BLaER1 treated with 17β-estradiol and CSF1 and Interleukin-3, amounts not matched to agents 10 nM and 100 nM (cell line): ENCODE results near the gene SLC8A1.
A peak's percentile ranks its signal among the peaks of the same experiment; 100 is the strongest.

Experiments
- H3K27ac ChIP-seq, 11 experiments: shearing (Covaris generic); formaldehyde crosslinking; 2 replicates each; pipeline ENCODE4 v1.8.1; 2022
- H3K27me3 ChIP-seq, 11 experiments: shearing (Covaris generic); formaldehyde crosslinking; 2 replicates each; pipeline ENCODE4 v1.8.1; 2022
- H3K36me3 ChIP-seq, 11 experiments: shearing (Covaris generic); formaldehyde crosslinking; 2 replicates each; pipeline ENCODE4 v1.8.1; 2022
- H3K4me1 ChIP-seq, 10 experiments: shearing (Covaris generic); formaldehyde crosslinking; 2 replicates each; pipeline ENCODE4 v1.8.1; 2022
- H3K4me2 ChIP-seq, 11 experiments: shearing (Covaris generic); formaldehyde crosslinking; 2 replicates each; pipeline ENCODE4 v1.8.1; 2022
- H3K4me3 ChIP-seq, 10 experiments: shearing (Covaris generic); formaldehyde crosslinking; 2 replicates each; pipeline ENCODE4 v1.8.1; 2022
- H3K9ac ChIP-seq, 11 experiments: shearing (Covaris generic); formaldehyde crosslinking; 2 replicates each; pipeline ENCODE4 v1.8.1; 2022
- H3K9me3 ChIP-seq, 11 experiments: shearing (Covaris generic); formaldehyde crosslinking; replicated peaks in 1 of 11; 2 replicates each; pipeline ENCODE4 v1.8.1; 2022
- H4K20me1 ChIP-seq, 11 experiments: shearing (Covaris generic); formaldehyde crosslinking; 2 replicates each; pipeline ENCODE4 v1.8.1; 2022
- Cebpa-rat ChIP-seq, 11 experiments: shearing (Covaris generic); IDR thresholded peaks; 2 replicates each; pipeline ENCODE4 v1.8.1; 2022

Gene SLC8A1

GRCh38 chr2:40189881-40190280 is 262.0 kb downstream of the SLC8A1 start:
- Histone ChIP-seq H3K4me1 (no peaks in the 10 kb centered on the region), H3K27ac (no peak overlapping the region), H3K9me3 (peaks cover 0 to 6% (median 4%) of the 10 kb centered on the region in 11 experiments; a peak in 6 of 22 replicates), H3K36me3 (peaks cover 0 to 5% (median 0%) of the 10 kb centered on the region in 11 experiments; a peak in 1 of 22 replicates), H3K9ac (no peak overlapping the region), H3K4me3 (no peak overlapping the region), H3K4me2 (no peak overlapping the region), H3K27me3 (no peaks in the 10 kb centered on the region), H4K20me1 (no peaks in the 10 kb centered on the region)
- TF ChIP-seq Cebpa-rat (IDR thresholded peaks at IDR 0.05): no peak

- H3K9ac ChIP-seq: no peak overlapping the region
These were observed 264.8 kb downstream of the SLC8A1 start for GRCh38 chr2:40187054-40187453.

DNA sequence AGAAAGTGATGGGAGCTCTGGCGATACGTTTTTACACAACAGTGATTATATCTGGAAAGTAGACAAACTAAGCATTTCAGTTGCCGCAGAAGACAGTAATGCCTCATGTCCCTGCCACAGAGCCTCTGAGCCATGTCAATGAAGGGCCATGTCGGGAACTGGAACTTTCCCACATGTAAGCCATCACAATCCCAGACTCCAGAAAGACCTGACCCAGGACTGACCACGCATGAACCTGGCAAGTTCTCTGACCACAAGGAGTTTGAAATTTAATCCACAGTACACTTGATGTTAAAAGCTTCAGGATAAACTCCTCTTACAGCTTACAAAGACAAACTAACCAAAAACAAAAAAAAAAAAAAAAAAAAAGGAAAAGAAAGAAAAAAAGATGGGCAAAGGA is 267.3 kb downstream of the SLC8A1 start:
- no peak overlapping the region for H3K9ac ChIP-seq
- H3K4me3 ChIP-seq: no peak overlapping the region
- TF ChIP-seq Cebpa-rat (IDR thresholded peaks at IDR 0.05): no peak
- H3K9me3 ChIP-seq: peaks cover 0 to 8% (median 5%) of the 10 kb centered on the region in 11 experiments; a peak in 6 of 22 replicates
- no peaks in the 10 kb centered on the region for H3K27me3 ChIP-seq
- no peaks in the 10 kb centered on the region for H4K20me1 ChIP-seq
- H3K36me3 ChIP-seq: 0 out of 22 replicates have a peak, but pooled peaks cover 0 to 1% (median 0%) of the 10 kb centered on the region in 11 experiments
- peaks cover 0 to 2% (median under 1%) of the 10 kb centered on the region in 10 experiments; a peak in 5 of 20 replicates for H3K4me1 ChIP-seq
- no peak overlapping the region for H3K4me2 ChIP-seq
- H3K27ac ChIP-seq: no peak overlapping the region

More at GRCh38 chr2:40187054-40187453, 264.8 kb downstream of the SLC8A1 start:
- Histone ChIP-seq H3K4me1 (no peaks in the 10 kb centered on the region), H3K27me3 (no peaks in the 10 kb centered on the region), H3K9me3 (peaks cover 0 to 8% (median 5%) of the 10 kb centered on the region in 11 experiments; a peak in 6 of 22 replicates), H3K27ac (no peak overlapping the region), H3K4me3 (no peak overlapping the region), H3K36me3 (peaks cover 0 to 5% (median 0%) of the 10 kb centered on the region in 11 experiments; a peak in 1 of 22 replicates), H3K4me2 (no peak overlapping the region), H4K20me1 (no peaks in the 10 kb centered on the region)
- no peak for TF ChIP-seq Cebpa-rat (IDR thresholded peaks at IDR 0.05)

- H3K36me3 ChIP-seq: peaks cover 0 to 10% (median 5%) of the 10 kb centered on the region in 11 experiments; a peak in 9 of 22 replicates
- no peak overlapping the region for H3K4me2 ChIP-seq
- no peak for TF ChIP-seq Cebpa-rat (IDR thresholded peaks at IDR 0.05)
These were observed 270.0 kb downstream of the SLC8A1 start for GRCh38 chr2:40181855-40182254.

DNA sequence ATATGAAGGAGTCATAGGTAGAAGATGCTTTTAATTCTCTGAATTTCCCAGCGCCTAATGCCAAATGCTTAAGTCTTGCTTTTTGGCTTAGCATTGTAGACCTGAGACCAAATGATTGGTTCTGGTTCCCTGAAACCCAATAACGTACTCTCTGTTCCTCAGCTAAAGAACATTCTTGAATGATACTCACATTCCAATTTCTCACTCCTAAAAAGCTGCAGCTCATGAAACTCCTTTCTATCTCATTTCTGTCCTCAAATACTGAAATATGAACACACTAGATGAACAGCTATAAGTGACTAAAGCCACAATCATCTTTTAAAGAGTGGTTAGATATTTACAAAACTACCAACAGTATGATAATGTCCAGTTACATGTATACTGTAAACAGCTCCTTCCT is 272.1 kb downstream of the SLC8A1 start:
- Histone ChIP-seq H3K4me1 (peaks cover 0 to 19% (median 17%) of the 10 kb centered on the region in 10 experiments; a peak in 16 of 20 replicates), H3K4me2 (peak overlapping the region in 2 of 11 experiments; percentile 49 to 66; a peak in 2 of 22 replicates)

More at GRCh38 chr2:40181855-40182254, 270.0 kb downstream of the SLC8A1 start:
- Histone ChIP-seq H3K27ac (no peak overlapping the region), H4K20me1 (no peaks in the 10 kb centered on the region), H3K9me3 (peaks cover 0 to 16% (median 6%) of the 10 kb centered on the region in 11 experiments; a peak in 8 of 22 replicates), H3K9ac (no peak overlapping the region), H3K27me3 (no peaks in the 10 kb centered on the region), H3K4me3 (no peak overlapping the region), H3K4me1 (peaks cover 0 to 19% (median 17%) of the 10 kb centered on the region in 10 experiments; a peak in 16 of 20 replicates)

GRCh38 chr2:40178971-40179370 is 272.9 kb downstream of the SLC8A1 start:
- Histone ChIP-seq H3K4me2 (peak overlapping the region in 9 of 11 experiments; percentile 1 to 66 (median 44); a peak in 16 of 22 replicates), H3K9ac (no peak overlapping the region), H3K4me3 (no peak overlapping the region), H3K4me1 (peaks cover 0 to 19% (median 17%) of the 10 kb centered on the region in 10 experiments; a peak in 16 of 20 replicates), H4K20me1 (no peaks in the 10 kb centered on the region), H3K27me3 (no peaks in the 10 kb centered on the region), H3K27ac (no peak overlapping the region), H3K36me3 (peaks cover 0 to 10% (median 5%) of the 10 kb centered on the region in 11 experiments; a peak in 9 of 22 replicates), H3K9me3 (peaks cover 0 to 8% (median 0%) of the 10 kb centered on the region in 11 experiments; a peak in 2 of 22 replicates)
- TF ChIP-seq Cebpa-rat (IDR thresholded peaks at IDR 0.05): no peak

More for the DNA sequence above, 272.1 kb downstream of the SLC8A1 start:
- no peaks in the 10 kb centered on the region for H4K20me1 ChIP-seq
- no peak overlapping the region for H3K4me3 ChIP-seq
- peaks cover 0 to 10% (median 5%) of the 10 kb centered on the region in 11 experiments; a peak in 9 of 22 replicates for H3K36me3 ChIP-seq
- H3K27me3 ChIP-seq: no peaks in the 10 kb centered on the region
- H3K9ac ChIP-seq: no peak overlapping the region
- H3K9me3 ChIP-seq: peaks cover 0 to 9% (median under 1%) of the 10 kb centered on the region in 11 experiments; a peak in 4 of 22 replicates
- no peak overlapping the region for H3K27ac ChIP-seq
- no peak for TF ChIP-seq Cebpa-rat (IDR thresholded peaks at IDR 0.05)

DNA sequence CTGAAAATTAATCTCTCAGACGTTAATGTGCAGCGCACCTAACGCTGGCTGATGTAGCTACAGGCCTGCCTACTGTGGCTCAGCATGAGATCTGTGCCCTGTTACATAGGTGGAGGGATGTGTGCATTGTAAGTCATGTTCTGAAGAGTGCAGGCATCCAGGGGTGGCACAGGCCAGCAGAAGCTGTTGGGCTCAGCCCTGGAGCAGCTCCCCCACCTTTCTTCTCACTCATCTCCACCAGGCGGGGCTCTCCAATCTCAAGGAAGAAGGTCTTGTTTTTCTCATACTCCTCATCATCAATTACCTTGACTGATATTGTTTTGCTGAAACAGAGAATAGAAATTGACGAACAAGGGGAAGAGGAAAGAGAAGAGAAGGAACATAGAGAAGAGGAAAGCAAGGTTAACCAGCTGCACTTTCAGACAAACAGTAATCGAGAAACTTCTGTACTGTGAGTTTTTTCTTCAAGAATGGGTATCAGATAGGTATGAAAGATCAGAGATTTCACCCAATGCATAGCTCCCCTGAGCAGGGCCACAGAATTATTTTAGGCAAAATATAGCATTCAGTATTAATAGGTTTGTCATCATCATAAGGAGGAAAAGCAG is 273.6 kb downstream of the SLC8A1 start:
- Histone ChIP-seq H3K9me3 (peaks cover 0 to 8% (median 0%) of the 10 kb centered on the region in 11 experiments; a peak in 2 of 22 replicates), H4K20me1 (no peaks in the 10 kb centered on the region), H3K4me2 (peak overlapping the region in 7 of 11 experiments; percentile 0 to 66 (median 47); a peak in 11 of 22 replicates), H3K9ac (no peak overlapping the region), H3K27me3 (no peaks in the 10 kb centered on the region), H3K4me1 (peaks cover 0 to 19% (median 17%) of the 10 kb centered on the region in 10 experiments; a peak in 16 of 20 replicates), H3K4me3 (no peak overlapping the region), H3K27ac (no peak overlapping the region; a peak in 1 of 22 replicates), H3K36me3 (peaks cover 0 to 10% (median 5%) of the 10 kb centered on the region in 11 experiments; a peak in 9 of 22 replicates)
- no peak for TF ChIP-seq Cebpa-rat (IDR thresholded peaks at IDR 0.05)

DNA sequence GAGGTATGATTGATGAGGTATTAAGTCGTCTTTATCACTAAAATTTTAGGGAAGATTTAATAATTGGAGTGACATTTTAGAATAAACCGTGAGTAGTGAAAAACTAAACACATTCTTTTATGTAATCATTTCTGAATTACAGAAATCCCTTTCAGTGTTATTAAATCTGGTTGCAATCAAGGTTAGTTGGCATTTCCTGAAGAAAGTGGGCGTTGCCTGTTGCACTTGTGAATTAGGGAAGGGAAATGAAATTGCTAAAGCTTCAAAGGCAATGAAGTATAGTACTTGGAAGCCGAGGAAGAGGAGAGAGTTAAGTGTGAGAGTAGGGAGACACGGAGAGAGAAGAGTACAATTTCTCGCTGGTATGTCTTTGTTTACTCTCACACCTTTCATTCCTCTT is 274.5 kb downstream of the SLC8A1 start:
- H3K4me3 ChIP-seq: no peak overlapping the region
- H3K4me2 ChIP-seq: peak overlapping the region in 1 of 11 experiments; percentile 0; a peak in 1 of 22 replicates
- peaks cover 0 to 8% (median 0%) of the 10 kb centered on the region in 11 experiments; a peak in 2 of 22 replicates for H3K9me3 ChIP-seq
- H4K20me1 ChIP-seq: no peaks in the 10 kb centered on the region
- H3K9ac ChIP-seq: no peak overlapping the region
- H3K36me3 ChIP-seq: peaks cover 0 to 10% (median 5%) of the 10 kb centered on the region in 11 experiments; a peak in 9 of 22 replicates
- H3K27me3 ChIP-seq: no peaks in the 10 kb centered on the region
- peaks cover 0 to 19% (median 17%) of the 10 kb centered on the region in 10 experiments; a peak in 16 of 20 replicates for H3K4me1 ChIP-seq
- no peak overlapping the region for H3K27ac ChIP-seq
- no peak for TF ChIP-seq Cebpa-rat (IDR thresholded peaks at IDR 0.05)

DNA sequence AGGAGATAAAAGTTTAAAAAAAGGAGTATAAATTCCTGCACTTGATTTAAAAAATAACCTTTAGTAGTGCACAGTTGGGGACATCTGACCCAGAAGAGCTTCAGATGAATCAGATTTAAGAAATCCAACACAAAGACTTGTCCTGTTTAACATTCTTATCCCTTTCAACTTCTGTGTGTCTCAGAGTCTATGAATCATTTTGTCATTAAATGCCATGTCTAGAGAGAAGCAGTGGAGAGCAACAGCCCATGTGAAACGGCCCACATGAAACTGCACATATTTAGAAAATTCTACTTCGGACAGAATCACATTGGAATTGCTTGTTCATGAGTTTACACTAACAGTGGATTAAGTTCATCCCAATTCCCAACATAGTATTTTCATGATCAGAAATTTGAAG is 278.6 kb downstream of the SLC8A1 start:
- Histone ChIP-seq H3K9me3 (peaks cover 0 to 8% (median 0%) of the 10 kb centered on the region in 11 experiments; a peak in 2 of 22 replicates), H3K4me2 (no peak overlapping the region), H3K27me3 (no peaks in the 10 kb centered on the region), H3K27ac (no peak overlapping the region), H3K4me3 (no peak overlapping the region), H3K36me3 (peaks cover 4 to 33% (median 13%) of the 10 kb centered on the region in 11 experiments; a peak in 14 of 22 replicates), H3K4me1 (peaks cover 0 to 9% (median 5%) of the 10 kb centered on the region in 10 experiments; a peak in 16 of 20 replicates), H3K9ac (no peak overlapping the region), H4K20me1 (0 out of 22 replicates have a peak, but pooled peaks cover 0 to 2% (median 0%) of the 10 kb centered on the region in 11 experiments)
- TF ChIP-seq Cebpa-rat (IDR thresholded peaks at IDR 0.05): no peak
